Measurements from ENCODE around the gene DMRT1.

Gene DMRT1

DNA sequence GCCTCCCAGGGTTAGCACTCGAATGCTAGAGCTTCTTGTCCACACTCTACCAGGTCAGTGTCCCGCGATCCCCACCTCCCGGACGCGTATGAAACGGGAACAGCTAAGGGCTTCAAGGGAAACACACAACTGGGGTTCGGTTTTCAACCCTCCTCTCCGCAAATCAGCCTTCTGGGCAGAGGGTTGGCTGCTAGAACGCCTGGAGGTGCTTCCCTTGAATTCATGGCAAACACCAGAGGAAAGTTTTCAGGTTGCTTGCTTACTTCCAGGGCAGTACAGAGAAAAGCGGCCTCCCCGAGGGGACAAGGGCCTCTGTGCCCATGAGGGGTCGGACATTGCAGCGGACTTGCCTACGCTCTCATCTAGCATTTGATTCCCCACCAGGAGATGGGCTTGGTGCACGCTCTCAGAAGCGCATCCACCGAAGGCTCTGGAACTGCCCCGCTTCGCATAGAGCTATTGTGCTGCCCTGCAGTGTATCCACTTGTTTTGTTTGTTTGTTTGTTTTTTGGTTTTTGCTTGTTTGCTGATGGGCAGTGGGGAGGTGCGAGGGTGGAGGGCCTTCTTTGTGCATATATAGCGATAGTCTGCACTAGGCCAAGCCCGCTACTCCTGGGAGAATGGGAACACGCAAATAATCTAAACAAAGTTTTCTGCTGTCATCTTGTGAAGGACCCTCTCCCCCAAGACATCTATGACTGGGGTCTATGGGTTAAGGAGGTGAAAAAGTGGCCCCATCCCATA lies 133.7 kb downstream of the DMRT1 start (continued):
- TF ChIP-seq ZNF70 (CRISPR knock-in tag; IDR thresholded peaks at IDR 0.05) (no peak), ZNF565 (CRISPR knock-in tag; conservative IDR thresholded peaks at IDR 0.05; ENCODE audit: low read depth) (no peak), GLIS3 (CRISPR knock-in tag; IDR thresholded peaks at IDR 0.05) (no peak), CREB5 (CRISPR knock-in tag; IDR thresholded peaks at IDR 0.05; ENCODE audit: low read depth) (no peak), ISL1 (CRISPR knock-in tag; IDR thresholded peaks at IDR 0.05) (no peak), RARB (CRISPR knock-in tag; IDR thresholded peaks at IDR 0.05) (no peak), PPARA (CRISPR knock-in tag; IDR thresholded peaks at IDR 0.05; ENCODE audit: borderline replicate concordance) (no peak), ZFP3 (CRISPR knock-in tag; IDR thresholded peaks at IDR 0.05) (no peak)

- ATAC-seq, result no peak
- no peak for TF ChIP-seq ARNTL (CRISPR knock-in tag; IDR thresholded peaks at IDR 0.05; ENCODE audit: borderline replicate concordance, low read depth)
- TF ChIP-seq ZNF565 (CRISPR knock-in tag; conservative IDR thresholded peaks at IDR 0.05; ENCODE audit: low read depth), result no peak
- no peak for TF ChIP-seq PPARA (CRISPR knock-in tag; IDR thresholded peaks at IDR 0.05; ENCODE audit: borderline replicate concordance)
- TF ChIP-seq, protein P1, sequence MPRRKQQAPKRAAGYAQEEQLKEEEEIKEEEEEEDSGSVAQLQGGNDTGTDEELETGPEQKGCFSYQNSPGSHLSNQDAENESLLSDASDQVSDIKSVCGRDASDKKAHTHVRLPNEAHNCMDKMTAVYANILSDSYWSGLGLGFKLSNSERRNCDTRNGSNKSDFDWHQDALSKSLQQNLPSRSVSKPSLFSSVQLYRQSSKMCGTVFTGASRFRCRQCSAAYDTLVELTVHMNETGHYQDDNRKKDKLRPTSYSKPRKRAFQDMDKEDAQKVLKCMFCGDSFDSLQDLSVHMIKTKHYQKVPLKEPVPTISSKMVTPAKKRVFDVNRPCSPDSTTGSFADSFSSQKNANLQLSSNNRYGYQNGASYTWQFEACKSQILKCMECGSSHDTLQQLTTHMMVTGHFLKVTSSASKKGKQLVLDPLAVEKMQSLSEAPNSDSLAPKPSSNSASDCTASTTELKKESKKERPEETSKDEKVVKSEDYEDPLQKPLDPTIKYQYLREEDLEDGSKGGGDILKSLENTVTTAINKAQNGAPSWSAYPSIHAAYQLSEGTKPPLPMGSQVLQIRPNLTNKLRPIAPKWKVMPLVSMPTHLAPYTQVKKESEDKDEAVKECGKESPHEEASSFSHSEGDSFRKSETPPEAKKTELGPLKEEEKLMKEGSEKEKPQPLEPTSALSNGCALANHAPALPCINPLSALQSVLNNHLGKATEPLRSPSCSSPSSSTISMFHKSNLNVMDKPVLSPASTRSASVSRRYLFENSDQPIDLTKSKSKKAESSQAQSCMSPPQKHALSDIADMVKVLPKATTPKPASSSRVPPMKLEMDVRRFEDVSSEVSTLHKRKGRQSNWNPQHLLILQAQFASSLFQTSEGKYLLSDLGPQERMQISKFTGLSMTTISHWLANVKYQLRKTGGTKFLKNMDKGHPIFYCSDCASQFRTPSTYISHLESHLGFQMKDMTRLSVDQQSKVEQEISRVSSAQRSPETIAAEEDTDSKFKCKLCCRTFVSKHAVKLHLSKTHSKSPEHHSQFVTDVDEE (CRISPR knock-in tag; IDR thresholded peaks at IDR 0.05), result no peak
- no peak for TF ChIP-seq POU6F1 (CRISPR knock-in tag; IDR thresholded peaks at IDR 0.05; ENCODE audit: borderline replicate concordance, low read depth)
- TF ChIP-seq RARB (CRISPR knock-in tag; IDR thresholded peaks at IDR 0.05), result no peak
- no peak for TF ChIP-seq TOX (CRISPR knock-in tag; IDR thresholded peaks at IDR 0.05; ENCODE audit: borderline replicate concordance)
- TF ChIP-seq ZC3H10 (CRISPR knock-in tag; IDR thresholded peaks at IDR 0.05), result no peak
- TF ChIP-seq ZFP3 (CRISPR knock-in tag; IDR thresholded peaks at IDR 0.05), result no peak
- no peak for TF ChIP-seq CSDC2 (CRISPR knock-in tag; IDR thresholded peaks at IDR 0.05)
Observed at GRCh38 chr9:975740-976257, 134.3 kb downstream of the DMRT1 start.

DNA sequence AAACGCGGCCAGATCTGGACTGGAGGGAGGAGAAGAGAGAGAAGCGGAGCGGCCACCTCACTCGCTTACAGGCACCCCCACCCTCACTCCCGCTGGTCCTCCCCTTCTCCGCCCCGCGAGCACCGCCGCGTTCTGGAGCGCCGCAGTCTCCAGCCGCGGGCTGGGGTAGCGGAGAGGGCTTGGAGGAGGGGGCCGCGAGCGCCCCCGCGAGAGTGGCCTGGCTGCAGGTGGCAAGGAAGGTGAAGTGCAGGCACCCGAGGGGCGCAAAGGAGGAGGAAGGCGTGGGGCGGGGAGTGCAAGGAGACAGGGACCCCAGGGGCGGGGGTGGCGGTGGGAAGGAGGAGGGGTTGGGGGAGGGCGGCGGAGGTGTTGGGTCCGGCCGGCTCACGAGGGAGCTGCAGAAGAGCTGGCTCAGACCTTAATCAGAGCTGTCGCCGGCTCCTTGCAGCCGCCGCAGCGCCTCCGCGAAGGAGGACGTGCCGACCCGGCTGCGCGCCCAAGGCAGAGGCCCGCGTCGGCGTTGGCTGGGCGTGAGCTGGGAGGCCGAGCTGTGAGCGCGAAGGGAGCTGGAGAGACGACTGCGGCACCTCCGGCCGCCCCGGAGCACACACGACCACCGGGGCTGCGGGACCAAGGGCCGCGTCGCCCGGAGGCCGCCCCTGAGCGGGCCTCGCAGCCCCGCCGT lies 134.9 kb downstream of the DMRT1 start, which contains the start of gene DMRT3:
Gene DMRT3, plus strand, starts transcription at position 398 of the 685 bp plus-strand sequence. CDS start 347 bp downstream, outside the sequence.
- no peak for ATAC-seq
- no peak for TF ChIP-seq ZNF8 (CRISPR knock-in tag; IDR thresholded peaks at IDR 0.05)
- no peak for TF ChIP-seq POU6F1 (CRISPR knock-in tag; IDR thresholded peaks at IDR 0.05; ENCODE audit: borderline replicate concordance, low read depth)
- no peak for TF ChIP-seq TOX (CRISPR knock-in tag; IDR thresholded peaks at IDR 0.05; ENCODE audit: borderline replicate concordance)
- TF ChIP-seq BACH2 (CRISPR knock-in tag; IDR thresholded peaks at IDR 0.05; ENCODE audit: borderline replicate concordance), result no peak
- no peak for TF ChIP-seq ZFP30 (CRISPR knock-in tag; IDR thresholded peaks at IDR 0.05)
- no peak for TF ChIP-seq CREB5 (CRISPR knock-in tag; IDR thresholded peaks at IDR 0.05; ENCODE audit: low read depth)
- TF ChIP-seq PPARA (CRISPR knock-in tag; IDR thresholded peaks at IDR 0.05; ENCODE audit: borderline replicate concordance), result no peak
- no peak for TF ChIP-seq GLIS3 (CRISPR knock-in tag; IDR thresholded peaks at IDR 0.05)
- TF ChIP-seq ISL1 (CRISPR knock-in tag; IDR thresholded peaks at IDR 0.05), result no peak
- TF ChIP-seq TCF4 (CRISPR knock-in tag; IDR thresholded peaks at IDR 0.05; ENCODE audit: borderline replicate concordance), result no peak
- no peak for TF ChIP-seq ARNTL (CRISPR knock-in tag; IDR thresholded peaks at IDR 0.05; ENCODE audit: borderline replicate concordance, low read depth)
- TF ChIP-seq CSRNP3 (CRISPR knock-in tag; IDR thresholded peaks at IDR 0.05), result no peak
- TF ChIP-seq OSR1 (CRISPR knock-in tag; IDR thresholded peaks at IDR 0.05), result no peak
- TF ChIP-seq, protein P2, sequence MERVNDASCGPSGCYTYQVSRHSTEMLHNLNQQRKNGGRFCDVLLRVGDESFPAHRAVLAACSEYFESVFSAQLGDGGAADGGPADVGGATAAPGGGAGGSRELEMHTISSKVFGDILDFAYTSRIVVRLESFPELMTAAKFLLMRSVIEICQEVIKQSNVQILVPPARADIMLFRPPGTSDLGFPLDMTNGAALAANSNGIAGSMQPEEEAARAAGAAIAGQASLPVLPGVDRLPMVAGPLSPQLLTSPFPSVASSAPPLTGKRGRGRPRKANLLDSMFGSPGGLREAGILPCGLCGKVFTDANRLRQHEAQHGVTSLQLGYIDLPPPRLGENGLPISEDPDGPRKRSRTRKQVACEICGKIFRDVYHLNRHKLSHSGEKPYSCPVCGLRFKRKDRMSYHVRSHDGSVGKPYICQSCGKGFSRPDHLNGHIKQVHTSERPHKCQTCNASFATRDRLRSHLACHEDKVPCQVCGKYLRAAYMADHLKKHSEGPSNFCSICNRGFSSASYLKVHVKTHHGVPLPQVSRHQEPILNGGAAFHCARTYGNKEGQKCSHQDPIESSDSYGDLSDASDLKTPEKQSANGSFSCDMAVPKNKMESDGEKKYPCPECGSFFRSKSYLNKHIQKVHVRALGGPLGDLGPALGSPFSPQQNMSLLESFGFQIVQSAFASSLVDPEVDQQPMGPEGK (CRISPR knock-in tag; IDR thresholded peaks at IDR 0.05; ENCODE audit: borderline replicate concordance), result no peak
